Stimulated activated CD8-positive, alpha-beta memory T cell treated with anti-CD3 and anti-CD28 coated beads, Interleukin-12 subunit alpha, Interleukin-12 subunit beta, amount 100 ng/mL, for 1 hour (primary cell): Measurements from ENCODE around the gene PSRC1.
A peak's percentile ranks its signal among the peaks of the same experiment; 100 is the strongest.

Experiments used
- DNase-seq: peaks from one replicate; pipeline ENCODE4 v3.0.0-alpha.2; 2020; ENCODE audit warnings: low read depth

The PSRC1 gene

GRCh38 chr1:109272021-109272799, 10.7 kb downstream of the PSRC1 start:
- no peak for DNase-seq

DNA sequence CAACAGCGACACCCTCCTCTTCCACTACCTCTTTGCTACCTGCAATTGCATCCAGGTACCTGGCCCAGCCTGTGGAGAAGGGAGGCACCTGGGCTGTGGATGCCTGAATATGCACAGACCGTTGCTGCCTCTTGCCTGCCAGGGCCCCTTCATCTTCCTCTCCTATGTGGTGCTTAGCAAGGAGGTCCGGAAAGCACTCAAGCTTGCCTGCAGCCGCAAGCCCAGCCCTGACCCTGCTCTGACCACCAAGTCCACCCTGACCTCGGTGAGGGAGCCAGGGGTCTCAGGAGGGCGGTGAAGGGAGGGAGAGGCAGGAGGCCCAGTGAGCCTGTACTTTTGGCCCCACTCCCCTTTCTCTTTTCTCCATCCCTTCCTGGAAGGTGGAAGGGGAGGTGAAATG, 11.5 kb downstream of the PSRC1 start:
- DNase-seq = no peak

- no peak for DNase-seq
Measured at GRCh38 chr1:109270623-109271317, 12.2 kb downstream of the PSRC1 start.

- no peak for DNase-seq
Measured at GRCh38 chr1:109269981-109270622, 12.8 kb downstream of the PSRC1 start.

DNA sequence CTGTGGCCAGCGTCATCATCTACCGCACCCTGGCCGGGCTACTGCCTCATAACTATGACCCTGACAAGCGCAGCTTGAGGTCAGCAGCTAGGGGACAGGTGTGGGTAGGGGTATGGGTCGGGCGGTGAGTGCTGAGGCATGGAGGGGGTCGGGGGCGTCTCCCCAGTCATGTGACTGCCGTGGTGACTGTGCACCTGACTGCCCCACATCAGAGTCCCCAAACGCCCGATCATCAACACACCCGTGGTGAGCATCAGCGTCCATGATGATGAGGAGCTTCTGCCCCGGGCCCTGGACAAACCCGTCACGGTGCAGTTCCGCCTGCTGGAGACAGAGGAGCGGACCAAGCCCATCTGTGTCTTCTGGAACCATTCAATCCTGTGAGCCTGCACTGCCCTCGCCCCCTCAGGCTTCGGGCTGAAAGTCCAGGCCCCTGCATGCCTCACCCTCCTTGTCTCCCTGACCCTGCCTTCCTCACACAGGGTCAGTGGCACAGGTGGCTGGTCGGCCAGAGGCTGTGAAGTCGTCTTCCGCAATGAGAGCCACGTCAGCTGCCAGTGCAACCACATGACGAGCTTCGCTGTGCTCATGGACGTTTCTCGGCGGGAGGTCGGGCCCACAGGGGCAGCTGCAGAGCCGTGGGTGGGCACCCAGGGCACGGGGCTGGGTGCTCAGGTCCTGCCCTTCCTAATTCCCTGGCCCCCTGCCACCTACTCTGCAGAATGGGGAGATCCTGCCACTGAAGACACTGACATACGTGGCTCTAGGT, 13.5 kb downstream of the PSRC1 start:
- no peak for DNase-seq

DNA sequence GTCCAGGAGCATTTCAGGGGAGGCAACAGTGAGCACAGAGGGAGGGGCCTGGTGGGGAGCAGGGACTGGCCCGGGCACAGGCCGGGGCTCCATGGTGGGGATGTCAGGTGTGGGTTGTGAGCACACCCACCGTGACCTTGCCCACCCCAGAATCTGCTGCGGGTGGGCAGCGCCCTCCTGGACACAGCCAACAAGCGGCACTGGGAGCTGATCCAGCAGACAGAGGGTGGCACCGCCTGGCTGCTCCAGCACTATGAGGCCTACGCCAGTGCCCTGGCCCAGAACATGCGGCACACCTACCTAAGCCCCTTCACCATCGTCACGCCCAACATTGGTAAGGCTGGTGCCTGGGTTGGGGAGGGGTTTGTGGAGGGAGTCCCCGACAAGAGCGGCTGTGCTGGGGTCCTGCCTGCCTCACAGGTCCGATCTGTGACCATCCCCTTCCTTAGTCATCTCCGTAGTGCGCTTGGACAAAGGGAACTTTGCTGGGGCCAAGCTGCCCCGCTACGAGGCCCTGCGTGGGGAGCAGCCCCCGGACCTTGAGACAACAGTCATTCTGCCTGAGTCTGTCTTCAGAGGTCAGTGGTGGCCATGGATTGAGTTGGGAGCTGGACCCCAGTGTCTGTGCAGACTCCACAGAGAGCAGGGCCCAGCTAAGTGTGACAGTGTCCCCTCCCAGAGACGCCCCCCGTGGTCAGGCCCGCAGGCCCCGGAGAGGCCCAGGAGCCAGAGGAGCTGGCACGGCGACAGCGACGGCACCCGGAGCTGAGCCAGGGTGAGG, 14.3 kb downstream of the PSRC1 start:
- DNase-seq = no peak

DNA sequence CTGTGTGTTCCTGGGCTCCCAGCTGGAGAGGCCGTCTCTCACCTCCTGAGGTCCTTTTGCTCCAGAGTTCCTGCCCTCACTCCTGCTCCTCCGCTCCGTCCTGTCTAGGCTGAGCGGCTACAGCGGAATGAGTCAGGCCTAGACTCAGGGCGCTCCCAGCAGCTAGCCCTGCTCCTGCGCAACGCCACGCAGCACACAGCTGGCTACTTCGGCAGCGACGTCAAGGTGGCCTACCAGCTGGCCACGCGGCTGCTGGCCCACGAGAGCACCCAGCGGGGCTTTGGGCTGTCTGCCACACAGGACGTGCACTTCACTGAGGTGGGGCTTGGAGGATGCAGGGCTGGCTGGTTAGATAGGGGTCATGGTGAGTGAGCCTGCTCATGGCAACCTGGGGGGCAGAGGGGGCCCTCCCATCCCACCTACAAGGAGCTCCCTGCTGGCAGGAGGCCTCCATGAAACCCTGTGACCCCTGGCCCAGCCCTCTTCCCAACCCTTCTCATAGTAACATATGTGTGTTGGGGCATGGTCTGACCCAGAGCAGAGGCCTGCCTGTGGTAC, 15.1 kb downstream of the PSRC1 start:
- no peak for DNase-seq

DNA sequence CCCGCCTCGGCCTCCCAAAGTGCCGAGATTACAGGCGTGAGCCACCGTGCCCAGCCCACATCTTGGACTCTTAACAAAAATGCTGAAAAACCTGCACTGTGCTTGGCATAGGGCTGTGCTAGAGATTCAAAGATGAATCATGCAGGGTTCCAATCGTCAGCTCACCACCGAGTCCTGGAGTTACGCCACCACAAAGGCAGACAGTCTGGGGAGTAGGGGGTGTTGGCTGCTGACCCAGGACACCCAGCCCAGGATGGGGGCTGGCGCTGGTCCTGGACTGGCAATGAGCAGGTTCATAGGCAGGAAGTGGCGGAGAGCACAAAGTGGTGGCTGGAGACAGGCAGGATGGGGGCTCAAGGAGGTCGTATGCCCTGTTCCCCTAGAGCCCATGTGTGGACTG, 16.0 kb downstream of the PSRC1 start:
- DNase-seq = no peak

GRCh38 chr1:109265741-109266330, 17.1 kb downstream of the PSRC1 start:
- DNase-seq = no peak

DNA sequence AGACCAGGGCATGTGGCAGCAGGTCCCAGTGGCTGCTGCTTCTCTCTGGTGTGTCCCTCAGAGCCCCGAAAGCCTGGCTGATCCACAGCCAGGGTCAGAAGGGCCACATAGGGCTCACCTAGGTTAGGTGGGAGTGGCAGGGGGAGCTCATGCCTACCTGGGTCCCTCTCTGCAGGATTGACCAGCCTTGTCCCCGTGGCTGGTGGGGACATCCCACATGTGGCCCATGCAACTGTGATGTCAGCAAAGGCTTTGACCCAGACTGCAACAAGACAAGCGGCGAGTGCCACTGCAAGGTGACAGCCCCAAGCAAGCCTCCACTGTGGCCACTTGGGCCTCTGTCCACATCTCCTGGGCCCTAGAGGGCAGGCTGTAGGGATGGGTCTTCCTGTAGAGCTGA, 17.9 kb downstream of the PSRC1 start:
- no peak for DNase-seq

- no peak for DNase-seq
Measured at GRCh38 chr1:109264379-109264755, 18.6 kb downstream of the PSRC1 start.

- DNase-seq = peak; percentile 55
Measured at GRCh38 chr1:109263597-109264378, 19.2 kb downstream of the PSRC1 start.

DNA sequence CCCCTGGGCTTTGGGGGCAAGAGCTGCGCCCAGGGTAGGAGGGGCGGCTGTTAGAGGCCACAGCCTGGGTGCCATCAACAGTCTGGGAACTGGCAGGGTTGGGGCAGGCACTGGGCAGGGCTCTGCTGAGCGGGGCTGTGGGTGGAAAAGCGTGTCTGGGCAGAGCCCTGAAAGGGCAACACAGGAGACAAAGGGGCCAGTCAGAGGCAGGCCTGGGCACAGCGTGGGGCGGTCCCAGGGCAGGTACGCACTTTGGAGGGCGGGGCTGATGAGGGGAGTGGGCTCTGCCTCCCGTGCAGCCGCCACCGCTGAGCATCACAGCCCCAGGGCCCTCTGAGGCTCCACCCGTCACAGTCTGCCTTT, 19.7 kb downstream of the PSRC1 start:
- DNase-seq = no peak

GRCh38 chr1:109262231-109263055, 20.5 kb downstream of the PSRC1 start:
- no peak for DNase-seq

DNA sequence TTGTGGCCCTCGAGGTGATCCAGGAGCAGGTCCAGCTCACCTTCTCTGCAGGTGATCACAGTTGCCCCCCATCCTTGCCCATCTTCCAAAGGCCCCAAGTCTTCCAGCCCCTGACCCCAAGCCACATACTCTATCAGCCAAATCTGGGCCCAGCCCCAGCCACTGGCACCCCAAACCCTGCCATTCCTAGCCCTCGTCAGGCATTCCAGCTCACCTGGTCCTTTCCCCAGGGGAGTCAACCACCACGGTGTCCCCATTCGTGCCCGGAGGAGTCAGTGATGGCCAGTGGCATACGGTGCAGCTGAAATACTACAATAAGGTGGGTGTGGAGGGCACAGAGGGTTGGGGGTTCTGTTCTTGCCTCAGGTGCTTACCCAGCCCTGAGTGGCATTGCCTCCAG, 21.4 kb downstream of the PSRC1 start:
- DNase-seq = no peak

- no peak for DNase-seq
Measured at GRCh38 chr1:109261006-109261405, 21.9 kb downstream of the PSRC1 start.

GRCh38 chr1:109259674-109260557, 23.0 kb downstream of the PSRC1 start:
- DNase-seq = no peak
